HG03196 (cell line): Measurements from ENCODE around the gene HOXB3.

Experiments used
- ATAC-seq: cut with Tn5 transposase; IDR thresholded peaks from one replicate; pipeline ENCODE4 v1.9.1; 2021; ENCODE audit not compliant: unreplicated experiment

The HOXB3 gene

GRCh38 chr17:48589831-48590606 lies at the start of gene HOXB3:
HOXB3 (minus strand) TSS chr17:48590241; CDS start chr17:48552474, 37,767 bp downstream.
- no peak for ATAC-seq

GRCh38 chr17:48639136-48639535 lies 49.1 kb upstream of the HOXB3 start:
- no peak for ATAC-seq

- ATAC-seq: no peak
Observed at GRCh38 chr17:48637323-48638260, 47.6 kb upstream of the HOXB3 start.

GRCh38 chr17:48636177-48637018 lies 46.4 kb upstream of the HOXB3 start:
- no peak for ATAC-seq

GRCh38 chr17:48634493-48635208 lies 44.6 kb upstream of the HOXB3 start:
- ATAC-seq: no peak

- no peak for ATAC-seq
Observed at GRCh38 chr17:48633266-48633677, 43.2 kb upstream of the HOXB3 start.

GRCh38 chr17:48632579-48633265 lies 42.7 kb upstream of the HOXB3 start:
- ATAC-seq: no peak

- ATAC-seq: no peak
Observed at GRCh38 chr17:48631693-48632578, 41.9 kb upstream of the HOXB3 start.

- ATAC-seq: no peak
Observed at GRCh38 chr17:48630925-48631692, 41.1 kb upstream of the HOXB3 start.

GRCh38 chr17:48630009-48630924 lies 40.2 kb upstream of the HOXB3 start:
- ATAC-seq: no peak

- ATAC-seq: no peak
Observed at GRCh38 chr17:48629411-48629759, 39.3 kb upstream of the HOXB3 start.

- ATAC-seq: no peak
Observed at GRCh38 chr17:48628649-48629410, 38.8 kb upstream of the HOXB3 start.

- ATAC-seq: no peak
Observed at GRCh38 chr17:48627623-48628521, 37.8 kb upstream of the HOXB3 start.

- ATAC-seq: no peak
Observed at GRCh38 chr17:48627118-48627597, 37.1 kb upstream of the HOXB3 start.
